ENCODE data around the gene CD207. TPM values are rescaled to one million over a fixed set of nuclear protein-coding genes. Genes with fewer than 3 reads are reported as not detected.

CD207 gene
- total and polyA plus RNA-seq, 4 experiments from 2014 or later = not detected

DNA sequence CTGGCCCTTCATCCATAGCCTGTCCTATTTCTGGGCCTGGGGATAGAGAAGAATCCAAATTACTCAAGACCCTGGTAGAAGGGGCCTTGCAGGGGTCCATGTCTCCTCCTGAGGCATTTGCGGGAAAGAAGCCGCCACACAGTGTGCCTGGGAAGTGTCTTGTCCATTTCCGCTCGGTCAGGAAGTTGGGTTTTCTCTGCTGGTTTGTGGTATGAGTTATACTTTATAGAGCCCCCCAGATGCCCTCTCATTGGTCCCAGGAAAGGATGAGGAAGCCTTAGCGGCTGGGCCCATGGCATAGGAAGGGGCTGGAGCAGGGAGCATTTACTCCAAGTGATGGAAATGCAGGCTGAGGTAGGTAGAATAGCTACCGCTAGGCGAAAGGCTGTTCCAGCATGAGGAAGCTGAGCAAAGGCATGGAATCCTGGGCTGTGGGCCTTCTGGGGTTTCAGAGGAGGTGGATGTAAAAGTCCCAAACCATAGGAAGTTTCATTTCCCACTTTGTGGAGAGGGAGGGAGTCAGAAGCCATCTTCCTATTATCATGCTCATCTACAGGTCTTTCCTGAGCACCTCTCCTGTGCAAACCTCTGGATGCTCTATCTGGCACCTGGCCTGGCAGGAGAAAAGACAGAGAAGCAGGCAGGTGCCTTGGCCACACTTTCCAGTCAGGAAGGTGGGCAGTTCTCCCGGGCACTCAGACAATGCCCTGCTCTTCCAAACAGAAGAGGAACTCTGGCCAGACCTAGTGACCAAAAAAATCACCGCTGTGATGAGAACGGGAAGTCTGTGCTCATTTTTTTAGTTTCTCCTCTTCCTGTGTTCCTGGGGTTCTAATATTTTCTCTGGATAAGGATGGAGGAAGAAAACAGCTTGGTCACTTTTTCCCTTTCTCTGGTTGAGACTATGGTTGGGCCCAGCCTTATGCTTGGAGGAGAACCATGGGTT lies 2.6 kb upstream of the CD207 start:
- peaks cover 8 to 9% of the 10 kb centered on the region in 2 donors for H3K27me3 Mint-ChIP-seq
- no peak overlapping the region for H3K27ac Mint-ChIP-seq
- H3K4me3 Mint-ChIP-seq = no peak overlapping the region
- H3K9me3 Mint-ChIP-seq = peaks cover 0 to 2% (median 0%) of the 10 kb centered on the region in 8 donors
- POLR2A ChIA-PET (ENCODE audit: partially characterized antibody) = no interaction called here
- CTCF ChIA-PET (ENCODE audit: partially characterized antibody) = no interaction called here
- Histone ChIP-seq H3K27me3 (ENCODE audit: insufficient read depth, low read length) (no peaks in the 10 kb centered on the region), H3K4me1 (ENCODE audit: insufficient read depth, low read length) (no peaks in the 10 kb centered on the region), H3K36me3 (ENCODE audit: insufficient read depth, low read length) (no peaks in the 10 kb centered on the region), H3K27ac (ENCODE audit: low read depth, low read length) (no peak overlapping the region), H3K9me3 (ENCODE audit: control insufficient read depth in 1 of 2, low read length in 2 of 2) (no peaks in the 10 kb centered on the region), H3K4me3 (ENCODE audit: low read length in 2 of 2) (no peak overlapping the region)
- intact Hi-C loops (cut with micrococcal nuclease) = no loop called here
- H3K36me3 Mint-ChIP-seq = no peaks in the 10 kb centered on the region
- no peak for DNase-seq
- H3K4me1 Mint-ChIP-seq = no peaks in the 10 kb centered on the region

DNA sequence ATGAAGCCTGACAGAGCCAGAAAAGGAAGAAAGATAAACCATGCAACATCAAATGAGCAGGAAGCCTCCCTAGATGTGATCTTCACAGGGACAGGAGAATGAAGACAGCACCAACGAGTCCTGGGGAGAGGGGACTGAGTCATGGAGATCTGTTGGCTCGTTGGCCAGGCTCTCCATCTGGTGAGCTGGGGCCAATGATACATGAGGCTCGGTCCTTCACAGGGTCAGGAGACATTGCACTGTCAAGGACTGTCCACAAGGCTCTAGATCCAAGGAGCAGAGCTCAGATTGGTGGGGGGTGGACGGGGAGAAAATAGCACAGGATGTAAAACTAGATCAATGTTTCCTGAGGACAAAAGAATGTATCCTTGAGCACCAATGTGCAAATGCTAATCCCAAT lies 735 bp downstream of the CD207 start:
- no peak overlapping the region for H3K27ac ChIP-seq (ENCODE audit: low read depth, low read length)
- POLR2A ChIA-PET (ENCODE audit: partially characterized antibody) = no interaction called here

DNA sequence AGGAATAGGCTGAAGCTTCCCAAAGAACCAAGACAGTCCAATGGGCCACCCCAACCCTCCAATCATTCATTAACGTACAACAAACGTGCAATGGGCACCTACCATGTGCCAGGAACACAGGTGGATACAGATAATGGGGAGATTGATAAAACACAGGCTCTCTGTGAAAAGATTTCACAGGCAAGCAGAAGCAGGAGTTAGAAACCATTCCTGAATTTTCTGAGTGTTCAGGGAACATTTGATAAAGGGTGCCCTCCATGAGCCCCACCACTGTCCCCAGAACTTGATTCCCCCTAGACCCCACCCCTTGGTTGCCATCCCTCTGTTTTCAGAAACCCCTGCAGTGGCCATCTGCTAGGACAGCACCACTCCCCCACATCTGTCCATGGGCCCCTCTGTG lies 1.5 kb downstream of the CD207 start:
- H3K36me3 ChIP-seq (ENCODE audit: insufficient read depth, low read length) = no peaks in the 10 kb centered on the region
- no peak overlapping the region for H3K4me3 Mint-ChIP-seq
- peaks cover 0 to 1% (median 0%) of the 10 kb centered on the region in 8 donors for H3K9me3 Mint-ChIP-seq
- no peak overlapping the region for H3K27ac ChIP-seq (ENCODE audit: low read depth, low read length)
- H3K36me3 Mint-ChIP-seq = no peaks in the 10 kb centered on the region
- no peaks in the 10 kb centered on the region for H3K9me3 ChIP-seq (ENCODE audit: control insufficient read depth in 1 of 2, low read length in 2 of 2)
- H3K4me1 Mint-ChIP-seq = no peaks in the 10 kb centered on the region
- H3K27me3 Mint-ChIP-seq = peaks cover 4 to 14% of the 10 kb centered on the region in 2 donors
- no peaks in the 10 kb centered on the region for H3K27me3 ChIP-seq (ENCODE audit: insufficient read depth, low read length)
- no peak for DNase-seq
- H3K27ac Mint-ChIP-seq = no peak overlapping the region
- POLR2A ChIA-PET (ENCODE audit: partially characterized antibody) = no interaction called here
- H3K4me1 ChIP-seq (ENCODE audit: insufficient read depth, low read length) = no peaks in the 10 kb centered on the region
- H3K4me3 ChIP-seq (ENCODE audit: low read length in 2 of 2) = no peak overlapping the region
- CTCF ChIA-PET (ENCODE audit: partially characterized antibody) = no interaction called here
- intact Hi-C loops (cut with micrococcal nuclease) = no loop called here

More for the DNA sequence above, 735 bp downstream of the CD207 start:
- DNase-seq = no peak
- H3K4me1 Mint-ChIP-seq = no peaks in the 10 kb centered on the region
- no peak overlapping the region for H3K27ac Mint-ChIP-seq
- H3K36me3 Mint-ChIP-seq = no peaks in the 10 kb centered on the region
- peaks cover 0 to 1% (median 0%) of the 10 kb centered on the region in 8 donors for H3K9me3 Mint-ChIP-seq
- no peak overlapping the region for H3K4me3 Mint-ChIP-seq
- H3K27me3 ChIP-seq (ENCODE audit: insufficient read depth, low read length) = no peaks in the 10 kb centered on the region
- H3K27me3 Mint-ChIP-seq = peaks cover 4 to 11% of the 10 kb centered on the region in 2 donors
- intact Hi-C loops (cut with micrococcal nuclease) = no loop called here
- H3K4me3 ChIP-seq (ENCODE audit: low read length in 2 of 2) = no peak overlapping the region
- H3K36me3 ChIP-seq (ENCODE audit: insufficient read depth, low read length) = no peaks in the 10 kb centered on the region
- CTCF ChIA-PET (ENCODE audit: partially characterized antibody) = no interaction called here
- H3K4me1 ChIP-seq (ENCODE audit: insufficient read depth, low read length) = no peaks in the 10 kb centered on the region
- H3K9me3 ChIP-seq (ENCODE audit: control insufficient read depth in 1 of 2, low read length in 2 of 2) = no peaks in the 10 kb centered on the region

GRCh38 chr2:70833246-70833645 lies 2.4 kb downstream of the CD207 start:
- Histone ChIP-seq H3K4me1 (ENCODE audit: insufficient read depth, low read length) (no peaks in the 10 kb centered on the region), H3K36me3 (ENCODE audit: insufficient read depth, low read length) (no peaks in the 10 kb centered on the region), H3K9me3 (ENCODE audit: control insufficient read depth in 1 of 2, low read length in 2 of 2) (no peaks in the 10 kb centered on the region), H3K27me3 (ENCODE audit: insufficient read depth, low read length) (no peaks in the 10 kb centered on the region), H3K27ac (ENCODE audit: low read depth, low read length) (no peak overlapping the region), H3K4me3 (ENCODE audit: low read length in 2 of 2) (no peak overlapping the region)
- Mint-ChIP-seq H3K27ac (no peak overlapping the region), H3K4me3 (no peak overlapping the region), H3K36me3 (no peaks in the 10 kb centered on the region), H3K4me1 (peaks cover 0 to 1% (median 0%) of the 10 kb centered on the region in 4 donors), H3K27me3 (peaks cover 4 to 13% of the 10 kb centered on the region in 2 donors), H3K9me3 (no peaks in the 10 kb centered on the region)
- POLR2A ChIA-PET (ENCODE audit: partially characterized antibody) = no interaction called here
- intact Hi-C loops (cut with micrococcal nuclease) = no loop called here
- CTCF ChIA-PET (ENCODE audit: partially characterized antibody) = no interaction called here
- no peak for DNase-seq

- CTCF ChIA-PET (ENCODE audit: partially characterized antibody) = no interaction called here
- Histone ChIP-seq H3K4me1 (ENCODE audit: insufficient read depth, low read length) (no peaks in the 10 kb centered on the region), H3K4me3 (ENCODE audit: low read length in 2 of 2) (no peak overlapping the region), H3K27me3 (ENCODE audit: insufficient read depth, low read length) (no peaks in the 10 kb centered on the region), H3K27ac (ENCODE audit: low read depth, low read length) (no peak overlapping the region), H3K9me3 (ENCODE audit: control insufficient read depth in 1 of 2, low read length in 2 of 2) (no peaks in the 10 kb centered on the region), H3K36me3 (ENCODE audit: insufficient read depth, low read length) (no peaks in the 10 kb centered on the region)
- Mint-ChIP-seq H3K27me3 (peaks cover 4 to 13% of the 10 kb centered on the region in 2 donors), H3K27ac (no peak overlapping the region), H3K36me3 (no peaks in the 10 kb centered on the region), H3K9me3 (no peaks in the 10 kb centered on the region), H3K4me1 (peaks cover 0 to 1% (median under 1%) of the 10 kb centered on the region in 4 donors), H3K4me3 (no peak overlapping the region)
- DNase-seq = no peak
- POLR2A ChIA-PET (ENCODE audit: partially characterized antibody) = no interaction called here
- intact Hi-C loops (cut with micrococcal nuclease) = no loop called here
Measured at GRCh38 chr2:70832386-70832785, 3.2 kb downstream of the CD207 start.

- no peaks in the 10 kb centered on the region for H3K27me3 ChIP-seq (ENCODE audit: insufficient read depth, low read length)
- ChIA-PET POLR2A (ENCODE audit: partially characterized antibody) (no interaction called here), CTCF (ENCODE audit: partially characterized antibody) (no interaction called here)
- no peaks in the 10 kb centered on the region for H3K9me3 ChIP-seq (ENCODE audit: control insufficient read depth in 1 of 2, low read length in 2 of 2)
- Mint-ChIP-seq H3K27ac (no peak overlapping the region), H3K9me3 (no peaks in the 10 kb centered on the region), H3K36me3 (no peaks in the 10 kb centered on the region), H3K4me1 (peaks cover 0 to 3% (median under 1%) of the 10 kb centered on the region in 4 donors), H3K4me3 (no peak overlapping the region), H3K27me3 (peaks cover 5 to 13% of the 10 kb centered on the region in 2 donors)
- H3K4me3 ChIP-seq (ENCODE audit: low read length in 2 of 2) = no peak overlapping the region
- H3K4me1 ChIP-seq (ENCODE audit: insufficient read depth, low read length) = no peaks in the 10 kb centered on the region
- DNase-seq = no peak
- no peaks in the 10 kb centered on the region for H3K36me3 ChIP-seq (ENCODE audit: insufficient read depth, low read length)
- H3K27ac ChIP-seq (ENCODE audit: low read depth, low read length) = no peak overlapping the region
- intact Hi-C loops (cut with micrococcal nuclease) = no loop called here
Measured at GRCh38 chr2:70831861-70832260, 3.8 kb downstream of the CD207 start.

- POLR2A ChIA-PET (ENCODE audit: partially characterized antibody) = no interaction called here
- no peak overlapping the region for H3K4me3 Mint-ChIP-seq
- intact Hi-C loops (cut with micrococcal nuclease) = no loop called here
- no peaks in the 10 kb centered on the region for H3K4me1 ChIP-seq (ENCODE audit: insufficient read depth, low read length)
- no peaks in the 10 kb centered on the region for H3K27me3 ChIP-seq (ENCODE audit: insufficient read depth, low read length)
- H3K27ac ChIP-seq (ENCODE audit: low read depth, low read length) = no peak overlapping the region
- H3K4me1 Mint-ChIP-seq = peaks cover 0 to 3% (median under 1%) of the 10 kb centered on the region in 4 donors
- CTCF ChIA-PET (ENCODE audit: partially characterized antibody) = no interaction called here
- H3K27me3 Mint-ChIP-seq = peaks cover 5 to 11% of the 10 kb centered on the region in 2 donors
- no peaks in the 10 kb centered on the region for H3K36me3 ChIP-seq (ENCODE audit: insufficient read depth, low read length)
- no peaks in the 10 kb centered on the region for H3K9me3 Mint-ChIP-seq
- no peak for DNase-seq
- H3K27ac Mint-ChIP-seq = no peak overlapping the region
- no peaks in the 10 kb centered on the region for H3K9me3 ChIP-seq (ENCODE audit: control insufficient read depth in 1 of 2, low read length in 2 of 2)
- no peak overlapping the region for H3K4me3 ChIP-seq (ENCODE audit: low read length in 2 of 2)
- H3K36me3 Mint-ChIP-seq = no peaks in the 10 kb centered on the region
Measured at GRCh38 chr2:70830366-70830765, 5.2 kb downstream of the CD207 start.

All from CD4-positive, alpha-beta memory T cell (primary cell).